ENCODE data around the gene NUDT2.

GRCh38 chr9:34385561-34386230, 56.3 kb downstream of the NUDT2 start:
- TF ChIP-seq TCF7 (CRISPR knock-in tag; IDR thresholded peaks at IDR 0.05; ENCODE audit: low read depth) (no peak), NFE2L1 (CRISPR knock-in tag; IDR thresholded peaks at IDR 0.05) (no peak)
- TF ChIP-seq, protein P1, sequence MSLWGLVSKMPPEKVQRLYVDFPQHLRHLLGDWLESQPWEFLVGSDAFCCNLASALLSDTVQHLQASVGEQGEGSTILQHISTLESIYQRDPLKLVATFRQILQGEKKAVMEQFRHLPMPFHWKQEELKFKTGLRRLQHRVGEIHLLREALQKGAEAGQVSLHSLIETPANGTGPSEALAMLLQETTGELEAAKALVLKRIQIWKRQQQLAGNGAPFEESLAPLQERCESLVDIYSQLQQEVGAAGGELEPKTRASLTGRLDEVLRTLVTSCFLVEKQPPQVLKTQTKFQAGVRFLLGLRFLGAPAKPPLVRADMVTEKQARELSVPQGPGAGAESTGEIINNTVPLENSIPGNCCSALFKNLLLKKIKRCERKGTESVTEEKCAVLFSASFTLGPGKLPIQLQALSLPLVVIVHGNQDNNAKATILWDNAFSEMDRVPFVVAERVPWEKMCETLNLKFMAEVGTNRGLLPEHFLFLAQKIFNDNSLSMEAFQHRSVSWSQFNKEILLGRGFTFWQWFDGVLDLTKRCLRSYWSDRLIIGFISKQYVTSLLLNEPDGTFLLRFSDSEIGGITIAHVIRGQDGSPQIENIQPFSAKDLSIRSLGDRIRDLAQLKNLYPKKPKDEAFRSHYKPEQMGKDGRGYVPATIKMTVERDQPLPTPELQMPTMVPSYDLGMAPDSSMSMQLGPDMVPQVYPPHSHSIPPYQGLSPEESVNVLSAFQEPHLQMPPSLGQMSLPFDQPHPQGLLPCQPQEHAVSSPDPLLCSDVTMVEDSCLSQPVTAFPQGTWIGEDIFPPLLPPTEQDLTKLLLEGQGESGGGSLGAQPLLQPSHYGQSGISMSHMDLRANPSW (CRISPR knock-in tag; conservative IDR thresholded peaks at IDR 0.05; ENCODE audit: low read depth) = no peak
- TF ChIP-seq, protein P2, sequence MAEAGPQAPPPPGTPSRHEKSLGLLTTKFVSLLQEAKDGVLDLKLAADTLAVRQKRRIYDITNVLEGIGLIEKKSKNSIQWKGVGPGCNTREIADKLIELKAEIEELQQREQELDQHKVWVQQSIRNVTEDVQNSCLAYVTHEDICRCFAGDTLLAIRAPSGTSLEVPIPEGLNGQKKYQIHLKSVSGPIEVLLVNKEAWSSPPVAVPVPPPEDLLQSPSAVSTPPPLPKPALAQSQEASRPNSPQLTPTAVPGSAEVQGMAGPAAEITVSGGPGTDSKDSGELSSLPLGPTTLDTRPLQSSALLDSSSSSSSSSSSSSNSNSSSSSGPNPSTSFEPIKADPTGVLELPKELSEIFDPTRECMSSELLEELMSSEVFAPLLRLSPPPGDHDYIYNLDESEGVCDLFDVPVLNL (CRISPR knock-in tag; IDR thresholded peaks at IDR 0.05; ENCODE audit: borderline replicate concordance, low read depth) = no peak
- TF ChIP-seq, protein P3, sequence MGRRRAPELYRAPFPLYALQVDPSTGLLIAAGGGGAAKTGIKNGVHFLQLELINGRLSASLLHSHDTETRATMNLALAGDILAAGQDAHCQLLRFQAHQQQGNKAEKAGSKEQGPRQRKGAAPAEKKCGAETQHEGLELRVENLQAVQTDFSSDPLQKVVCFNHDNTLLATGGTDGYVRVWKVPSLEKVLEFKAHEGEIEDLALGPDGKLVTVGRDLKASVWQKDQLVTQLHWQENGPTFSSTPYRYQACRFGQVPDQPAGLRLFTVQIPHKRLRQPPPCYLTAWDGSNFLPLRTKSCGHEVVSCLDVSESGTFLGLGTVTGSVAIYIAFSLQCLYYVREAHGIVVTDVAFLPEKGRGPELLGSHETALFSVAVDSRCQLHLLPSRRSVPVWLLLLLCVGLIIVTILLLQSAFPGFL (CRISPR knock-in tag; IDR thresholded peaks at IDR 0.05; ENCODE audit: borderline replicate concordance) = no peak

Measured in WTC11 (cell line).